Neuron (in vitro differentiated cells): ENCODE results near the gene TRPT1.

Source experiments
- H2AFZ ChIP-seq: one replicate; pipeline ENCODE4 v1.6.1; 2013; ENCODE audit warnings: low read depth, mild to moderate bottlenecking, inconsistent platforms, low read length, moderate library complexity
- H3K27me3 ChIP-seq: one replicate; pipeline ENCODE4 v1.6.1; 2013; ENCODE audit warnings: low read length; ENCODE audit not compliant: insufficient read depth
- H3K36me3 ChIP-seq: one replicate; pipeline ENCODE4 v1.6.1; 2013; ENCODE audit warnings: low read length; ENCODE audit not compliant: insufficient read depth
- H3K4me1 ChIP-seq: one replicate; pipeline ENCODE4 v1.6.1; 2013; ENCODE audit warnings: low read length; ENCODE audit not compliant: insufficient read depth
- H3K4me3 ChIP-seq: 2 replicates; pipeline ENCODE4 v1.5.1; 2013; ENCODE audit warnings: mild to moderate bottlenecking, low read length, moderate library complexity
- H3K9me3 ChIP-seq: one replicate; pipeline ENCODE4 v1.6.1; 2013; ENCODE audit warnings: low read length

Gene TRPT1

GRCh38 chr11:64209563-64209843, 16.5 kb downstream of the TRPT1 start:
- Histone ChIP-seq H3K9me3 (no peaks in the 10 kb centered on the region), H3K4me3 (no peak overlapping the region), H2AFZ (no peak overlapping the region), H3K4me1 (peaks cover 3% of the 10 kb centered on the region), H3K36me3 (peaks cover 16% of the 10 kb centered on the region), H3K27me3 (no peaks in the 10 kb centered on the region)

- no peaks in the 10 kb centered on the region for H3K27me3 ChIP-seq
- H2AFZ ChIP-seq: no peak overlapping the region
- peaks cover 18% of the 10 kb centered on the region for H3K36me3 ChIP-seq
- H3K4me3 ChIP-seq: no peak overlapping the region
- H3K9me3 ChIP-seq: no peaks in the 10 kb centered on the region
- peaks cover 3% of the 10 kb centered on the region for H3K4me1 ChIP-seq
Observed at GRCh38 chr11:64208796-64209562, 17.0 kb downstream of the TRPT1 start.

- H3K27me3 ChIP-seq: no peaks in the 10 kb centered on the region
- peaks cover 3% of the 10 kb centered on the region for H3K4me1 ChIP-seq
- H3K9me3 ChIP-seq: no peaks in the 10 kb centered on the region
- H2AFZ ChIP-seq: no peak overlapping the region
- H3K36me3 ChIP-seq: peaks cover 26% of the 10 kb centered on the region
- H3K4me3 ChIP-seq: no peak overlapping the region
Observed at GRCh38 chr11:64208086-64208795, 17.7 kb downstream of the TRPT1 start.

- no peak overlapping the region for H2AFZ ChIP-seq
- H3K27me3 ChIP-seq: no peaks in the 10 kb centered on the region
- peaks cover 3% of the 10 kb centered on the region for H3K4me1 ChIP-seq
- H3K9me3 ChIP-seq: no peaks in the 10 kb centered on the region
- no peak overlapping the region for H3K4me3 ChIP-seq
- H3K36me3 ChIP-seq: peaks cover 33% of the 10 kb centered on the region
Observed at GRCh38 chr11:64207256-64208085, 18.5 kb downstream of the TRPT1 start.

GRCh38 chr11:64206457-64207255, 19.3 kb downstream of the TRPT1 start, which contains the start of gene FERMT3:
FERMT3 (plus strand) TSS chr11:64206721; CDS start chr11:64207365, 644 bp downstream.
- peaks cover 39% of the 10 kb centered on the region for H3K36me3 ChIP-seq
- H2AFZ ChIP-seq: no peak within 1 kb of the TSS
- no peak within 1 kb of the TSS for H3K4me3 ChIP-seq

GRCh38 chr11:64204464-64204989, 21.5 kb downstream of the TRPT1 start:
- Histone ChIP-seq H3K4me3 (no peak overlapping the region), H3K27me3 (no peaks in the 10 kb centered on the region), H3K9me3 (no peaks in the 10 kb centered on the region), H3K36me3 (peaks cover 59% of the 10 kb centered on the region), H3K4me1 (peaks cover 3% of the 10 kb centered on the region), H2AFZ (no peak overlapping the region)

More at GRCh38 chr11:64206457-64207255, 19.3 kb downstream of the TRPT1 start, which contains the start of gene FERMT3:
- Histone ChIP-seq H3K4me1 (peaks cover 3% of the 10 kb centered on the region), H3K9me3 (no peaks in the 10 kb centered on the region), H3K27me3 (no peaks in the 10 kb centered on the region)

GRCh38 chr11:64204080-64204440, 21.9 kb downstream of the TRPT1 start:
- H3K36me3 ChIP-seq: peaks cover 59% of the 10 kb centered on the region

GRCh38 chr11:64203421-64204079, 22.4 kb downstream of the TRPT1 start:
- Histone ChIP-seq H3K9me3 (no peaks in the 10 kb centered on the region), H2AFZ (no peak overlapping the region), H3K4me3 (no peak overlapping the region), H3K27me3 (no peaks in the 10 kb centered on the region), H3K4me1 (peaks cover 3% of the 10 kb centered on the region), H3K36me3 (peaks cover 60% of the 10 kb centered on the region)

More at GRCh38 chr11:64204080-64204440, 21.9 kb downstream of the TRPT1 start:
- Histone ChIP-seq H2AFZ (no peak overlapping the region), H3K4me1 (peaks cover 3% of the 10 kb centered on the region), H3K9me3 (no peaks in the 10 kb centered on the region), H3K27me3 (no peaks in the 10 kb centered on the region), H3K4me3 (no peak overlapping the region)

GRCh38 chr11:64202992-64203391, 23.0 kb downstream of the TRPT1 start:
- H3K4me3 ChIP-seq: no peak overlapping the region
- no peaks in the 10 kb centered on the region for H3K9me3 ChIP-seq
- no peak overlapping the region for H2AFZ ChIP-seq
- H3K36me3 ChIP-seq: peaks cover 66% of the 10 kb centered on the region
- H3K27me3 ChIP-seq: no peaks in the 10 kb centered on the region
- peaks cover 3% of the 10 kb centered on the region for H3K4me1 ChIP-seq

GRCh38 chr11:64201543-64201942, 24.4 kb downstream of the TRPT1 start:
- H3K36me3 ChIP-seq: peaks cover 78% of the 10 kb centered on the region
- no peak overlapping the region for H2AFZ ChIP-seq
- H3K27me3 ChIP-seq: no peaks in the 10 kb centered on the region
- H3K4me1 ChIP-seq: no peaks in the 10 kb centered on the region
- H3K4me3 ChIP-seq: no peak overlapping the region
- no peaks in the 10 kb centered on the region for H3K9me3 ChIP-seq

GRCh38 chr11:64198511-64198910, 27.5 kb downstream of the TRPT1 start:
- Histone ChIP-seq H3K27me3 (no peaks in the 10 kb centered on the region), H3K36me3 (peaks cover 87% of the 10 kb centered on the region), H2AFZ (no peak overlapping the region), H3K4me1 (no peaks in the 10 kb centered on the region), H3K4me3 (no peak overlapping the region), H3K9me3 (no peaks in the 10 kb centered on the region)

- H3K27me3 ChIP-seq: no peaks in the 10 kb centered on the region
- no peaks in the 10 kb centered on the region for H3K9me3 ChIP-seq
- no peaks in the 10 kb centered on the region for H3K4me1 ChIP-seq
- H3K36me3 ChIP-seq: peaks cover 84% of the 10 kb centered on the region
- no peak overlapping the region for H3K4me3 ChIP-seq
- H2AFZ ChIP-seq: no peak overlapping the region
Observed at GRCh38 chr11:64196626-64197025, 29.4 kb downstream of the TRPT1 start.
